Central memory CD8-positive, alpha-beta T cell (primary cell): Measurements from ENCODE around the gene NFYC.
A peak's percentile ranks its signal among the peaks of the same experiment; 100 is the strongest.

Experiments used
- ATAC-seq: fragments of 150-1000 bp; cut with Tn5 transposase; replicated peaks from 2 replicates; pipeline ENCODE4 v1.10.0; 2022; ENCODE audit warnings: mild to moderate bottlenecking, moderate FRiP score, moderate number of reproducible peaks; ENCODE audit not compliant: poor library complexity, severe bottlenecking; ENCODE audit errors: extremely low read depth
- DNase-seq, 2 donors: peaks; one replicate each; pipeline ENCODE4 v3.0.0; 2021; ENCODE audit warnings: low spot score in 2 of 2
- H3K27ac Mint-ChIP-seq: one replicate; pipeline ENCODE4 v1.8.0; 2022; ENCODE audit warnings: low read depth, mild to moderate bottlenecking, moderate library complexity, mixed read lengths
- H3K27me3 Mint-ChIP-seq: one replicate; pipeline ENCODE4 v1.8.0; 2022; ENCODE audit warnings: mixed read lengths
- H3K36me3 Mint-ChIP-seq: one replicate; pipeline ENCODE4 v1.8.0; 2022; ENCODE audit warnings: mild to moderate bottlenecking, moderate library complexity, mixed read lengths; ENCODE audit not compliant: insufficient read depth
- H3K4me1 Mint-ChIP-seq: one replicate; pipeline ENCODE4 v1.8.0; 2022; ENCODE audit warnings: mixed read lengths
- H3K4me3 Mint-ChIP-seq: one replicate; pipeline ENCODE4 v1.8.0; 2022; ENCODE audit warnings: mild to moderate bottlenecking, moderate library complexity, mixed read lengths
- H3K9me3 Mint-ChIP-seq: one replicate; pipeline ENCODE4 v1.8.0; 2022; ENCODE audit warnings: mixed read lengths

Gene NFYC

DNA sequence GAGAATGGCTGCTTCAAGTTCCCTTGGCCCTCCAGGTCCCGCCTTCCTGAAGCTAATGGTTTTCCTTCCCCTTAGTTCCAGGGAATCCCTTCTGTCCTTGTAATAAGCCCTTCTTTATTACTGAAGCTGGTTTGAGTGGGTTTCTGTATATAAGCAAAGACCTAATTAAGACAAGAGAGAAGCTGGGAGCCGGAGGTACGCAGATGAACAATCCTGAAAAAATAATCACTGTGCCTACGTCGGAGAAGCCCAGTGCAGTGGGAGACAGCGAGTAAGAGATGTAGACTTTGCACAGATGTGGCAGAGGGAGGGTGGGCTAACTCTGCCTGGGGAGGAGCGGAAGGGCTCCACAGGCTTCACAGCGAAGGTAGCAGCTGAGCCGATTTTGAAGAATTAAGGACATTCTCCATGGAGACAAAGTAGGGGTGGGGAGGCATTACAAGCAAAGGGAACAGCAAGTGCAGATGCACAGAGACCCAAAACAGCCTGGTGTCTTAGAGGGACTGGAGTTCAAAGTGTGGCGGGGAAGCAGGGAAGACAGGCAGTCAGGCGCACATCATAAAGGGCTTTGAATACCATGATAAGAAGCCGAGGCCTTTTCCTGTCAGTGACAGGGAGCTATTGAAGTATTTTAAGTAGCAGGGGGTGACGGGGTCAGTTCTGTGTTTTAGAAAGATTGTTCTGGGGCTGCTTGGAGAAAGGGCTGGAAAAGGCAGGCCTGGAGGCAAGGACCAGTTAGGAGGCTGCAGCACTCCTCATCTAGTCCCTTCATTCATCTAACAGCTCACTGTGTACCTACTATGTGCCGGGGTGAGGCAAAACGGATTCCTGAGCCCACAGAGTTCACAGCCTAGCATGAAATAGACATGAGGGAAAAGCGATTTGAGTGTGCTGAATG, 32.5 kb upstream of the NFYC start:
- peaks cover 1% of the 10 kb centered on the region for H3K36me3 Mint-ChIP-seq
- H3K4me1 Mint-ChIP-seq, result peaks cover 13% of the 10 kb centered on the region
- no peak overlapping the region for H3K4me3 Mint-ChIP-seq
- no peaks in the 10 kb centered on the region for H3K27me3 Mint-ChIP-seq
- ATAC-seq (no peak), DNase-seq (no peak)
- H3K9me3 Mint-ChIP-seq, result no peaks in the 10 kb centered on the region
- no peak overlapping the region for H3K27ac Mint-ChIP-seq

DNA sequence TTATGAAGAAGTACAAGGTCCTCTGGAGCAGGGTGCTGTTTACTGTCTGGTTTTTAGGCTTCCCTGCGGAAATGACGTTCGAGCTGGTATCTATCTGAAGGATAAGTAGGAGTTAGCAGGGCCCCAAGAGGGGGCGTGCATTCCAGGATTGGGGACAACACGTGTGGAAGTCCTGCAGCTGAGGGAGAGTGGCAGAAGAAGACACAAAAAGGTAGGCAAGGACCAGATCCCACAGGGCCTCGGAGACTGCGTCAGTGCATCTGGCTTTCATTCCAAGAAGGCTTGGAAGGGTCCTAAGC, 31.9 kb upstream of the NFYC start:
- no peaks in the 10 kb centered on the region for H3K27me3 Mint-ChIP-seq
- peaks cover 1% of the 10 kb centered on the region for H3K36me3 Mint-ChIP-seq
- no peaks in the 10 kb centered on the region for H3K9me3 Mint-ChIP-seq
- DNase-seq (no peak), ATAC-seq (no peak)
- H3K27ac Mint-ChIP-seq, result no peak overlapping the region
- H3K4me3 Mint-ChIP-seq, result no peak overlapping the region
- H3K4me1 Mint-ChIP-seq, result peaks cover 13% of the 10 kb centered on the region

DNA sequence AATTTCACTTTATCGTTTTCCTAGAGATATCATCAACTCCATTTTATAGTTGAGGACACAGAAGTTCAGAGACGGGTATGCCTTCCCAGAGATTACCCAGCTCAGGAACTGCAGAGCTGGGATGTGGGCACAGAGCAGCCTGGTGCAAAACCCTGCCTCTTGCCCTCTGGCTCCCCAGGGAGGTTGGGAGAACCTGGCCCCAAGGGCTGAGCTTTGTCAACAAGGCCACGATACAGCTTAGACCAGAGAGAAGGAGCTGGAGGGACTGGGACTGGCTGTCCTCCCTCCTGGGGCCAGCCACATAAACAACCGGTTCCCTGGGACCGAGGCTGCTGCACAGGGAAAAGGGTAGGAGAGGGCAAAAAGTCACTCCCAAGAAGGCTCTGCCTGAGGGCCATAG, 29.8 kb upstream of the NFYC start:
- H3K4me1 Mint-ChIP-seq, result peaks cover 19% of the 10 kb centered on the region
- H3K27me3 Mint-ChIP-seq, result no peaks in the 10 kb centered on the region
- no peaks in the 10 kb centered on the region for H3K9me3 Mint-ChIP-seq
- no peak for DNase-seq
- ATAC-seq, result no peak
- peaks cover 1% of the 10 kb centered on the region for H3K36me3 Mint-ChIP-seq
- H3K27ac Mint-ChIP-seq, result no peak overlapping the region
- H3K4me3 Mint-ChIP-seq, result no peak overlapping the region

DNA sequence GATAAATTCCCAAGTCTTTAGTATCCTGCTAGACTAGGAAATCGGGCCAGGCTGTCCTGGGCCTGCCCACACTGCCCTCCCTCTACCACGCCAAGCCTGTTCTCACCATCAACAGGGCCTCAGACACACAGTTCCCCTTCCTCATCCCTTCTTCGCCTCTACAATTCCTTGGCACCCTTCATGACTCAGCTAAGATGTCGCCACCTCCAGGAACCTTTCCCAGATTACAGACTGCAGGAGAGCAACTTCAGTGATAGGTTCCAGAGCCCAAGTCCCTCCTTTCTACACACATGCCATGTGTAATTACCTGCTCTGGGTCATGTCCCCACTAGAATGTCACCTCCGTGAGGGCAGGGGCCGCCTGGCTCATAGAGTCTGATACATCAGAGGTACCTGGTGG, 29.4 kb upstream of the NFYC start:
- no peak overlapping the region for H3K4me3 Mint-ChIP-seq
- ATAC-seq, result no peak
- H3K27ac Mint-ChIP-seq, result no peak overlapping the region

DNA sequence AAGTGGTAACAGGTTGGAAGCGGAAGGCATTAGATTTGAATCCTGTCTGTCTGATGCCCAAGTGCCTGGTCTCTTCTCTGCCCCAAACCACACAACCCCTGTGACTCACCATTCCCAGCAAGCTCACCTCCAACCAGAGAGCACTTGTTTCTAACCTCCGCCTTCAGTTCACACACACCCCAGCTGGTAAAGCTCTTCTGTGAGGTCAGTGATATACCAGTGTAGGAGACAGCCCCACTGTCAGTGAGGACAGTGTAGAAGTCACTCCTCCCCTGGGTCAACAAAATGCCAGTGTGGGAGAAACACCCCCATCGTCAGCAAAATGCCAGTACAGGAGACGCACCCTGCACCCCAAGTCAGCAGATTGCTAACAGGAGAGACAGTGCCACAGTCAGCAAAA, 28.6 kb upstream of the NFYC start:
- Mint-ChIP-seq H3K4me3 (no peak overlapping the region), H3K27me3 (no peaks in the 10 kb centered on the region), H3K9me3 (no peaks in the 10 kb centered on the region), H3K36me3 (peaks cover 1% of the 10 kb centered on the region), H3K27ac (no peak overlapping the region), H3K4me1 (peaks cover 19% of the 10 kb centered on the region)
- ATAC-seq, result no peak
- DNase-seq, result no peak

More for the DNA sequence above, 29.4 kb upstream of the NFYC start:
- no peak for DNase-seq
- Mint-ChIP-seq H3K9me3 (no peaks in the 10 kb centered on the region), H3K4me1 (peaks cover 19% of the 10 kb centered on the region), H3K27me3 (no peaks in the 10 kb centered on the region), H3K36me3 (peaks cover 1% of the 10 kb centered on the region)

DNA sequence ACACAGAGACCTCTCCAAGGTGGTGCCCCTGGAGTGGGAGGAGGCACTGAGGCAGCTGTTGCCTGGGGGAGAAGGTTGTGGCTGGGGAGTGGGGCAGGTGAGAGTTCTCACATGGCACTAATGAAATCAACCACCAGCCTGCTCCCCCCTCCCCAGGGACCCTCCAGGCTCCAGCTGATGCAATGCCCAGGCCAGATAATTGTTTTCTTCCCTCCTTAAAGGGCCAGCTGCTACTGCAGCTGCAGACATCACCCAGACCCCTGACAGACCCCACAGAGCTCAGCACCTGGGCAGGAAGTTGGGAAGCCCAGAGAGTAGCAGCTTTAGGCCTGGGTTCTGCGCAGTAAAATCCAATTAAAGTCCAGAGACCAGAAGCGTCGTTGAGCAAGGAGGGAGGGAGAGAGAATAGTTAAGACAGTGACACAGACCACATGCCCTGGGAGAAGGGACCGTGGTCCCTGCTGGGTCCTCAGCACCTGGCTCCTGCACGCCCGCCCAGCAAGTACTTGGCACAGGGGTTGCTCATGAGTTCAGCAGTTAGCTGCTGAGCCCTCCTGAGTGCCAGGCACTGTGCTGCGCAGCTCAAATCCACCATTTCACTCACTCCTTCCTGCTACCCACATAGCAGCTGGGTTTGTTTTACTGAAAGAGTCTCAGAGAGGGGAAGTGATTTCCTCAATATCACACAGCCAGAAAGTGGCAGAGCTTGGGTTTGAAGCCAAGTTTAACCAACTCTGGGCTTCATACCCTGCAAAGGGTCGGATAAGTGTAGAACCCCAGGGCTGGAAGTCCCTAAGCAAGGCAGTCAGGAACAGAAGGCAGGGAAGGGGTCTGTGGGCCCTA, 28.0 kb upstream of the NFYC start:
- DNase-seq (no peak), ATAC-seq (no peak)
- Mint-ChIP-seq H3K4me3 (peak overlapping the region; percentile 47), H3K9me3 (no peaks in the 10 kb centered on the region), H3K4me1 (peaks cover 20% of the 10 kb centered on the region), H3K27me3 (no peaks in the 10 kb centered on the region), H3K27ac (no peak overlapping the region), H3K36me3 (peaks cover 1% of the 10 kb centered on the region)

DNA sequence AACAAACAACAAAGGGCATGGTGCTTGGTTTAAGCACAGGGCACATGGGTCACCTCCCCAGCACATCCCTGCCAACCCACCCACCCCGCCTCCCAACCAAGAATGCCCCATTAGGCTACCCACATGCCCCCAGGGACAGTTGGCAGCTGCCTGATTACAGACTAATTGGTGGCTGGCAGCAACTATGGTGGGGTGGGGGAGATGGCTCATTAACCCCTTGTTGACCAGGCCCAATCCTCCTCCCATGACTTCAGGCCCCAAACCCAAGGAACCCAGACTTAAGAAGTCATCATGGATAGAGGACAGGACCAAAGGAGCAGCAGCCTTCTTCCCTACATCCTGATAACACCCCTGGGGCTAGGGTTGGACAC, 27.4 kb upstream of the NFYC start:
- Mint-ChIP-seq H3K4me1 (peaks cover 24% of the 10 kb centered on the region), H3K27ac (no peak overlapping the region), H3K9me3 (no peaks in the 10 kb centered on the region), H3K4me3 (peak overlapping the region; percentile 71), H3K27me3 (no peaks in the 10 kb centered on the region), H3K36me3 (peaks cover 1% of the 10 kb centered on the region)
- DNase-seq, result no peak
- no peak for ATAC-seq

DNA sequence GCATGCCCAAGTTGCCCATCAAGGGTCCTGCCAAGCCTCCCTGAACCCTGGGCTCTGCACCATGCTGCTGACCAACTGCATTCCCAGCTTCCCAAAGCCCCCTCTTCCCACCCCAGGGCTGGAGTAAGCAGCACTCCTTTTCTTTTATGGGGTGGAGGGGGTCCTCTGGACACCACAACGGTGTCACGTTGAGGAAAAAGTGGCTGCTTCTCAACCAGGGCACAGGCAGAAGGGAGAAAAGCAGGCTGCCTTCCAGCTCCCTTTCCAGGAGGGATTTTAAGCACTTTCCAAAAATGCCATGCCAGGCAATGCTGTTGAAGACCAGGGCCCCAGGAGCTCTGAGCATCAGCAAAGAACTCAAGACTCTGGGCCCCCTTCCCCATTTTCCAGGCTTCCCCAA, 26.7 kb upstream of the NFYC start:
- ATAC-seq, result no peak
- Mint-ChIP-seq H3K27ac (no peak overlapping the region), H3K4me1 (peaks cover 24% of the 10 kb centered on the region)

DNA sequence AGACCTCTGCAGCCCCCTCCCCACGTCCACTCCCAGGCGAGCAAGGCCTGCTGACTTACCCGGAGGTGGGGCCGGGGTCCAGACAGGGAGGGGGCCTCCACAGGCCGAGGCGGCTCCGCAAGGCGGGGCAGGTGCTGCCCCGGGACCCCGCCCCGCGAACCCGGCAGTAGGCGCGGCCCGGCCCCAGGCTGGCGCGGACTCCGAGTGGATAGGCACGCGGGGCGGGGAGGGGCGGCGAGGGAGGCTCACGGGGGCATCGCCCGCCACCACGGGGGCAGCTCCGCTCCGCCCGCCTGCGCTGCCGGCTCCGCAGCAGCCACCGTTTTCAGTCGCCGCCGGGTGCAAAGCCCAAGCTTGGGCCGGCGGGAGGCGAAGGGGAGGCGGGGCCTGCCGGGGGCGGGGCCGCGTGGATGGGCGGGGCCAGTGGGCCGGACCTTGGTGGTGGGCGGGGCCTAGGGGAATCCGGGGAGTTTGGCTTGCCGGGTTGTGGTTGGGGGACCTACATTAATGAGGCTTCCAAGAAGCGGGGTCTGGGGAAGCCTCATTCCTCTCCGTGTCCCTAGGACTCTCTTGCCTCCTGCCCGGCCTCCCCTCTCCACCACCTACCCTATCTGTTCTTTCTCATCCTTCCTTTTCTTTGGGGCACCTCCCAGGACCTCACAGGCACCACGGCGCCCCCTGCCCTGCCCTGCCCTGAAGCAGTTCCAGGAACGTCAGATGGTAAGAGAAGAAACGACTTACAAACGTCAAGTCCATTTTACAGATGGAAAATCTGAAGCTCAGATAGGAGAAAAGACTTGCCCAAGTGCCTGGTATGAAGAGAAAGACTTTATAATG, 26.0 kb upstream of the NFYC start, which contains the start of gene RIMS3:
TSS of gene RIMS3 (minus strand) at position 348 of the 837 bp plus-strand sequence. CDS start 23,757 bp downstream, outside the sequence.
- DNase-seq (peak; percentile 67 to 69), ATAC-seq (peak; percentile 73)
- no peaks in the 10 kb centered on the region for H3K27me3 Mint-ChIP-seq

More for the DNA sequence above, 26.7 kb upstream of the NFYC start:
- H3K4me3 Mint-ChIP-seq, result peak overlapping the region; percentile 71
- H3K36me3 Mint-ChIP-seq, result peaks cover 1% of the 10 kb centered on the region
- DNase-seq, result no peak
- no peaks in the 10 kb centered on the region for H3K9me3 Mint-ChIP-seq
- H3K27me3 Mint-ChIP-seq, result no peaks in the 10 kb centered on the region

DNA sequence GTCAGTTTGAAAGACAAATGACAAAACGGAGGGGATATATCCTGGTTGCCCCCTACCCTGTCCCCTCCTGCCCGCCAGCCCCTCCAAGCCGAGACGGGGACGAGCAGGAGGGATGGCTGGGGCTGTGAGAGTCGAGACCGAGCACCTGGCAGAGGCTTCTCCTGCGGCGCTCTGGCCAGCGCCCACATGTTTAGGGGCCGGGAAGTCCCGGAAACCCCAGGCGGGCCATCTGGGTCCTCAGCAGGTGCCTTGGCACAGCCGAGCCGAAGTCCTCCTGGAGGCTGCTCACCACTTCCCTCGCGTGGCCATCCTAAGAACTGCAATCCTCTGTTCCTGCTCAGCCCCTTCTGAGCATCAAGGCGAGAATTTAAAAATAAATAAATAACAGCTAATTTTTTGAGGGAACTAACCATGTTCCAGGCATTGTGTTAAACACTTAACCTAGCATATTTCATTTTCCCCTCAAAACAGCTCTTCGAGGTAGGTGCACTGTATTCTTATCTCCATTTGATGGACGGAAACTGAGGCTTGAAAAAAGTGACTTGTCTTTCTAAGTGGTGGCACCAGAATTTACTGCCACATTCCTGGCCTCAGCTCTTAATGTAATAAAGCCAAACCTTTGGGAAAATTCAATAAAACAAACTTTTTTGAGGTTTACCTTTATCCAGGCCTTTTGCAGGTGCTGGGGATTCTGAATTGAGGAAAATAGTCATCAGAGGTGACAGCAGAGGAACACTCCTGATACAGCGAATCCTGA, 22.6 kb upstream of the NFYC start:
- Mint-ChIP-seq H3K27ac (no peak overlapping the region), H3K4me3 (peak overlapping the region; percentile 25), H3K4me1 (peaks cover 12% of the 10 kb centered on the region), H3K36me3 (no peaks in the 10 kb centered on the region), H3K9me3 (no peaks in the 10 kb centered on the region), H3K27me3 (no peaks in the 10 kb centered on the region)
- ATAC-seq (peak; percentile 62), DNase-seq (peak; percentile 68 to 84)

More for the DNA sequence above, 26.0 kb upstream of the NFYC start, which contains the start of gene RIMS3:
- no peak within 1 kb of the TSS for H3K27ac Mint-ChIP-seq
- H3K4me1 Mint-ChIP-seq, result peaks cover 24% of the 10 kb centered on the region
- H3K4me3 Mint-ChIP-seq, result peak within 1 kb of the TSS; percentile 79
- H3K9me3 Mint-ChIP-seq, result no peaks in the 10 kb centered on the region
- peaks cover 1% of the 10 kb centered on the region for H3K36me3 Mint-ChIP-seq

DNA sequence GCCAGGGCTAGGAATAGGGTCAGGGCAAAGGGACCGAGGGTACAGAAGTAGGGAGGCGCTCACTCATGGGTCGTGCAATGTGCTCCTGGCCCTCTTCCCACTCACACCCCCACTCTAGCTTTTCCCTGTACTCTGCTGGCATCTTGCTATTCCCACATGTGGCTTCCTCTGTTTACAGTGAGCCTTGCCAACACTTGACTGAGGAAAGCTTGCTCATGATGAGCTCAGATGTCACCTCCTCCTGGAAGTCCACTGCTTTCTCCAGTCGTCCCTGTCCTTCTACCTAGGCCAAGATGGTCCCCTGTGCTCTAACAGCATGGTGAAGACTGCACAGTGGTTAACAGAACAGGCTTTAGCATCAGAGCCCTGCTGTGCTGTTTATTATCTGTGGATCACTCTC, 18.1 kb upstream of the NFYC start:
- no peak for ATAC-seq
- no peak overlapping the region for H3K27ac Mint-ChIP-seq

DNA sequence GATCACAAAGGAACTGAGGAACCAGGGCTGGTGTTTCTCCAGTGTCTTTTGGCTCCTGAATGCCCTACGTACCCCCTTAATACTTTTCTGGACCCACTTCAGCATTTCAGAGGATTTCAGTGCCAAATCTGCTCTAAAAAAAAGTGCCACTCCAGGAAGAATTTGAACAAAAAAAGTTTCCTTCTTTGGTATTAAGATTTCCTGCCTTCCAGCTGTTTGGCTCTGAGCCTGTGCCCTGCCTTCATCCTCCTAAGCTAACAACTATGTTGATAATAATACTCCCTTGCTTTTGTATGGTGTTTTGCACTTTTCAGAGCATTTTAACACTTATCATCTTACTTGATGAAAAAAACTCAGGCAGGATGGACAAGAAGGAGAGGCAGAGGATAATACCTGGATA, 15.0 kb upstream of the NFYC start:
- Mint-ChIP-seq H3K27ac (no peak overlapping the region), H3K27me3 (no peaks in the 10 kb centered on the region), H3K9me3 (no peaks in the 10 kb centered on the region), H3K4me1 (no peaks in the 10 kb centered on the region), H3K36me3 (no peaks in the 10 kb centered on the region), H3K4me3 (no peak overlapping the region)
- ATAC-seq (no peak), DNase-seq (no peak)

More for the DNA sequence above, 18.1 kb upstream of the NFYC start:
- no peaks in the 10 kb centered on the region for H3K9me3 Mint-ChIP-seq
- DNase-seq, result no peak
- no peaks in the 10 kb centered on the region for H3K27me3 Mint-ChIP-seq
- H3K4me1 Mint-ChIP-seq, result peaks cover 5% of the 10 kb centered on the region
- no peak overlapping the region for H3K4me3 Mint-ChIP-seq
- no peaks in the 10 kb centered on the region for H3K36me3 Mint-ChIP-seq
